ENCODE measurements around the gene LGALS8. TPM values are rescaled to one million over a fixed set of nuclear protein-coding genes. Genes with fewer than 3 reads are reported as not detected.

The LGALS8 gene
- total RNA-seq, 2 donors from 2014 or later: 103 to 113 TPM

DNA sequence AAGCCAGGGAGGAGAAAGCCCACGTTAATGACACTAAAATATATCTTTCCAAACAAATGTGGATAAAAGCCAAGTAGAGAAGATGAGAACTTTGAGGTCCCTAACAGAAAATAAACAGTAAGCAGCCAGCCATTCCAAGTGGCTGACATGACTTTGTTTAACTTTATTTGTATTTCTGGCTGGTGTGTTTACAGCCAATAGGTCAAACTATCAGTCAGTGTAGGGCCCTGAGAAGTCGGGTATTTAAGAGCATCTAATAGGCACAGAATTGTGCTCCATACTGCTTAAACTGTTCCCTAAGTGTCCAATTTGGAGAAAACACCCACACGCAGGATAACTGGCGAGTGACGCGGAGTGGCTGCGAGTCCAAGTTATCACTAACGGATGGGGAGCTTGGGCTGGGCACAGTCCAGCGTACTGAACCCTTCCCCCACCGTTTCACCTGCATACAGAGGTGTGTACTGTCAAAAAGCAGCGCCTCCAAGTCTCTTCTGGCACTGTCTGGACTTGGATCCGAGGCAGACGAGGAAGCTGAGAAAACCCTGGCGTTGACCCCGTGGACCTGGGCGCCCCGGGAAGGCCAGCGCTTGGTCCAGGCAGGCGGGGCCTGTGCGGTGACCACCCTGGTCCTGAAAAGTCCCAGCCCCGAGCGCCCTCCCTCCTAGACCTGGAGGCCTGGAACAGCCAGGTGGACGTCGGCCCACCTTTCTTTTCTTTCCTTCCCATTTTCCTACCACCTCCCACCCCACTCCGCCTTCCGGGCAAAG, 662 bp upstream of the LGALS8 start:
- peaks cover 25% of the 10 kb centered on the region for H3K36me3 ChIP-seq
- no peaks in the 10 kb centered on the region for H3K9me3 ChIP-seq
- H3K4me3 ChIP-seq: peak overlapping the region; percentile 80 to 85
- peak overlapping the region; percentile 90 to 95 for H3K27ac ChIP-seq
- H3K27me3 ChIP-seq: no peaks in the 10 kb centered on the region
- peaks cover 0 to 17% of the 10 kb centered on the region in 2 donors for H3K4me1 ChIP-seq
- DNase-seq (ENCODE audit: low spot score): no peak
- TF ChIP-seq, protein P1, sequence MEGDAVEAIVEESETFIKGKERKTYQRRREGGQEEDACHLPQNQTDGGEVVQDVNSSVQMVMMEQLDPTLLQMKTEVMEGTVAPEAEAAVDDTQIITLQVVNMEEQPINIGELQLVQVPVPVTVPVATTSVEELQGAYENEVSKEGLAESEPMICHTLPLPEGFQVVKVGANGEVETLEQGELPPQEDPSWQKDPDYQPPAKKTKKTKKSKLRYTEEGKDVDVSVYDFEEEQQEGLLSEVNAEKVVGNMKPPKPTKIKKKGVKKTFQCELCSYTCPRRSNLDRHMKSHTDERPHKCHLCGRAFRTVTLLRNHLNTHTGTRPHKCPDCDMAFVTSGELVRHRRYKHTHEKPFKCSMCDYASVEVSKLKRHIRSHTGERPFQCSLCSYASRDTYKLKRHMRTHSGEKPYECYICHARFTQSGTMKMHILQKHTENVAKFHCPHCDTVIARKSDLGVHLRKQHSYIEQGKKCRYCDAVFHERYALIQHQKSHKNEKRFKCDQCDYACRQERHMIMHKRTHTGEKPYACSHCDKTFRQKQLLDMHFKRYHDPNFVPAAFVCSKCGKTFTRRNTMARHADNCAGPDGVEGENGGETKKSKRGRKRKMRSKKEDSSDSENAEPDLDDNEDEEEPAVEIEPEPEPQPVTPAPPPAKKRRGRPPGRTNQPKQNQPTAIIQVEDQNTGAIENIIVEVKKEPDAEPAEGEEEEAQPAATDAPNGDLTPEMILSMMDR (IDR thresholded peaks at IDR 0.05): no peak

- peak; percentile 64 for DNase-seq (ENCODE audit: low spot score)
- H3K4me1 ChIP-seq: peaks cover 0 to 17% of the 10 kb centered on the region in 2 donors
- no peaks in the 10 kb centered on the region for H3K9me3 ChIP-seq
- TF ChIP-seq, protein P1 (IDR thresholded peaks at IDR 0.05): no peak
- peaks cover 34% of the 10 kb centered on the region for H3K36me3 ChIP-seq
- no peaks in the 10 kb centered on the region for H3K27me3 ChIP-seq
- peak overlapping the region; percentile 90 to 95 for H3K27ac ChIP-seq
- peak overlapping the region; percentile 80 to 85 for H3K4me3 ChIP-seq
Observed at GRCh38 chr1:236524142-236524894, 536 bp downstream of the LGALS8 start.

DNA sequence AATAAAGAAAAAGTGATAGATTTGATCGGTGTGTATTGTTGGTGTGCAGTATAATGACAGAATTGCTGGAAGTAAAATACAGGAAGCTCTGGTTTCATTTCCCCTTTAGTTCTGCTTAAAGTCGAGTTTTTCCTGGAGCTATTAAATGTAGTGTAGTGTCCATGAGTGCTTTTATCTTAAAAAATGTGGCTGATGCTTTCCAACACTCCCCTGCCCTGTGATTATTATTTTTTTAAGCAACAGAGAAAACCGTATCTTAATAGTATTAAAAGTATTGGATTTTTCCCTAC, 1.1 kb downstream of the LGALS8 start:
- Histone ChIP-seq H3K4me1 (peaks cover 0 to 17% of the 10 kb centered on the region in 2 donors), H3K36me3 (peaks cover 34% of the 10 kb centered on the region), H3K27me3 (no peaks in the 10 kb centered on the region), H3K27ac (peak overlapping the region; percentile 90 to 95), H3K9me3 (no peaks in the 10 kb centered on the region), H3K4me3 (peak overlapping the region; percentile 80 to 85)
- TF ChIP-seq, protein P1 (IDR thresholded peaks at IDR 0.05): no peak
- DNase-seq (ENCODE audit: low spot score): no peak

- Histone ChIP-seq H3K27ac (no peak overlapping the region), H3K9me3 (no peaks in the 10 kb centered on the region), H3K4me3 (no peak overlapping the region), H3K27me3 (no peaks in the 10 kb centered on the region), H3K36me3 (peaks cover 34% of the 10 kb centered on the region), H3K4me1 (peaks cover 0 to 17% of the 10 kb centered on the region in 2 donors)
- DNase-seq (ENCODE audit: low spot score): no peak
- TF ChIP-seq, protein P1 (IDR thresholded peaks at IDR 0.05): no peak
Observed at GRCh38 chr1:236526079-236526478, 2.3 kb downstream of the LGALS8 start.

DNA sequence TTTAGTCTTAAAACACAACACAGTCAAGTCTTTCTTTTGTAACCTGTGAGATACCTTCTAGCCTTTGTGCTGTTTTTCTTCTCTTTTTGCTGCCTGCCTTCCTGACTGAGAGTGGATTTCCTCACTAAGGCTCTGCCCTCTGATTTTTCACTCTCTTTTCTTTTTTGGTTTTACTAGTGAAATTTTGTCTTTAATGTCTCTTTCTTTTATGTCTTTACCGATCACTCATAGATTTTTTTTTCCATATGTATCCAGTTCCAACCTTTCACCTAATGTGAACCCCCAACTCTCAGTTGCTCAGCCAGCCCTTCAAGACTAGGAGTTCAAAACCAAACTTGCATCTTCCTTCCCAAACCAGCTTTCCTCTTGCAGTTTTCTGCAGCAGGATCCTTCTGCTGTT, 6.5 kb downstream of the LGALS8 start:
- Histone ChIP-seq H3K27ac (no peak overlapping the region), H3K4me3 (no peak overlapping the region), H3K4me1 (peaks cover 0 to 23% of the 10 kb centered on the region in 2 donors), H3K9me3 (no peaks in the 10 kb centered on the region), H3K36me3 (peaks cover 46% of the 10 kb centered on the region), H3K27me3 (no peaks in the 10 kb centered on the region)
- no peak for DNase-seq (ENCODE audit: low spot score)
- TF ChIP-seq, protein P1 (IDR thresholded peaks at IDR 0.05): no peak
